ENCODE results near the gene MVD.

GRCh38 chr16:88636488-88637265 is 26.2 kb downstream of the MVD start:
- TF ChIP-seq CTCF (IDR thresholded peaks at IDR 0.05) (no peak), POLR2A (IDR thresholded peaks at IDR 0.05) (no peak)

Measured in thyroid gland (tissue), 4 donors.